SU-DHL-6 (cell line): ENCODE results near the gene SPATC1L.

Experiments used
- H2AFZ ChIP-seq: fragments of 200-600 bp; sonication (generic); 2 replicates; pipeline ENCODE4 v1.6.1; 2014; ENCODE audit warnings: low read depth, mild to moderate bottlenecking, moderate library complexity, mixed read lengths, antibody characterized with exemption, low read length; ENCODE audit not compliant: severe bottlenecking
- H3F3A ChIP-seq: fragments of 200-600 bp; shearing (Covaris generic); 2 replicates; pipeline ENCODE4 v1.6.0; 2016; ENCODE audit warnings: antibody characterized with exemption, mild to moderate bottlenecking; ENCODE audit not compliant: insufficient read depth
- H3K27ac ChIP-seq: fragments of 200-600 bp; sonication (generic); 2 replicates; pipeline ENCODE4 v1.5.1; 2016; ENCODE audit warnings: low read depth, mild to moderate bottlenecking, low read length, moderate library complexity, mixed read lengths
- H3K27me3 ChIP-seq: fragments of 200-600 bp; sonication (generic), shearing (Covaris generic); 2 replicates; pipeline ENCODE4 v1.6.0; 2014; ENCODE audit warnings: mild to moderate bottlenecking, low read length
- H3K36me3 ChIP-seq: fragments of 200-600 bp; sonication (generic); 2 replicates; pipeline ENCODE4 v1.6.1; 2014; ENCODE audit warnings: mild to moderate bottlenecking, low read length, mixed read lengths
- H3K4me2 ChIP-seq: fragments of 300-600, 200-600 bp; shearing (Covaris generic), sonication (generic); 2 replicates; pipeline ENCODE4 v1.6.0; 2014; ENCODE audit warnings: low read length, low read depth, mild to moderate bottlenecking; ENCODE audit not compliant: poor library complexity, severe bottlenecking
- H3K4me3 ChIP-seq: fragments of 200-600 bp; sonication (generic); 2 replicates; pipeline ENCODE4 v1.5.1; 2014; ENCODE audit warnings: antibody characterized with exemption, low read length, mild to moderate bottlenecking, mixed read lengths; ENCODE audit not compliant: insufficient read depth, poor library complexity, severe bottlenecking
- H3K79me2 ChIP-seq: fragments of 200-600 bp; sonication (generic); 2 replicates; pipeline ENCODE4 v1.6.1; 2014; ENCODE audit warnings: mild to moderate bottlenecking, low read length, moderate library complexity; ENCODE audit not compliant: insufficient read depth
- H3K9ac ChIP-seq: fragments of 200-600 bp; sonication (generic); 2 replicates; pipeline ENCODE4 v1.7.0; 2014; ENCODE audit warnings: mild to moderate bottlenecking, low read length
- H3K9me2 ChIP-seq: fragments of 200-600 bp; sonication (generic); replicated peaks from 2 replicates; pipeline ENCODE4 v1.6.1; 2014; ENCODE audit warnings: low read length; ENCODE audit not compliant: insufficient read depth
- H3K9me3 ChIP-seq: fragments of 200-600 bp; sonication (generic); 2 replicates; pipeline ENCODE4 v1.6.1; 2014; ENCODE audit warnings: low read length, mixed read lengths; ENCODE audit not compliant: insufficient read depth
- H4K20me1 ChIP-seq: fragments of 200-600 bp; sonication (generic); 2 replicates; pipeline ENCODE4 v1.6.1; 2014; ENCODE audit warnings: low read depth, mild to moderate bottlenecking, antibody characterized with exemption, low read length, moderate library complexity, mixed read lengths
- EZH2phosphoT487 ChIP-seq: fragments of 200-600 bp; sonication (generic), shearing (Covaris generic); conservative IDR thresholded peaks from 2 replicates; pipeline ENCODE4 v1.6.1; 2018; ENCODE audit warnings: mild to moderate bottlenecking, antibody characterized with exemption, low read length, moderate library complexity, mixed read lengths
- TF ChIP-seq, protein P1 (sequence below): fragments of 200-600 bp; sonication (generic); IDR thresholded peaks from one replicate; pipeline ENCODE4 v1.5.1; 2017; ENCODE audit warnings: antibody characterized with exemption, mild to moderate bottlenecking, low read length, moderate library complexity; ENCODE audit not compliant: insufficient read depth, poor library complexity, severe bottlenecking

Gene SPATC1L

DNA sequence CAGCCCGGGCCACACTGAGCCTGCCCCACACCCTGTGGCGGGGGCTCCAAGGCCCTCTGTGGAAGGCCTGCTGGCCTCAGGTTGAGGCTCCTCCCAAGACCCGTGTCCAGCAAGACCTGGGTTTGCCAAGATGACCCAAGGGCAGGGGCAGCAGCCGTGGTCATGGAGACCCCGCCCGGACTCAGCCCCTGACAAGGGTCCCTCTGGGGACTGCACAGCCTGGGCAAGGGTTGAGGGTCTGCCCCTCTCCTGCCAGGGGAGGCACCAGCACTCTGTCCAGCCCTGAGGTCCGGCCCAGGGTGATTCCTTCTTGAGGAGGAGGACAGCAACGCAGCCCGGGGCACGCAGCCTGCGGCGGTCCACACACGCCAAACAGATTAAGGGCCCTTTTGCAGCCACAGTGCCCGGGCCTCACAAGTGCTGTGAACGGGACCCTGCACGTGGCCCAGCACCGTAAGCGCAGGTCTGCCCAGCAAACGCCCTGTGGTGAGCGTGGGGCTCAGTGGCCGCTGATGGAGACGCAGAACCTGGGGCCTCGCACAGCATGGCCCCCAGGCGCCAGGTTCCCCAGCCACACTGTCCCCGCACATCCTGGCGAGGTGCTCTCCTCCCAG is 3.4 kb downstream of the SPATC1L start:
- Histone ChIP-seq H3K4me3 (no peak overlapping the region), H3F3A (peaks cover 7% of the 10 kb centered on the region; the same call in 1 of the 2 replicates), H3K36me3 (no peaks in the 10 kb centered on the region), H3K9me3 (no peaks in the 10 kb centered on the region), H2AFZ (no peak overlapping the region), H3K27me3 (no peaks in the 10 kb centered on the region), H4K20me1 (no peaks in the 10 kb centered on the region), H3K9me2 (no peaks in the 10 kb centered on the region), H3K79me2 (no peaks in the 10 kb centered on the region), H3K4me2 (no peak overlapping the region), H3K27ac (no peak overlapping the region), H3K9ac (no peak overlapping the region)
- TF ChIP-seq, protein P1, sequence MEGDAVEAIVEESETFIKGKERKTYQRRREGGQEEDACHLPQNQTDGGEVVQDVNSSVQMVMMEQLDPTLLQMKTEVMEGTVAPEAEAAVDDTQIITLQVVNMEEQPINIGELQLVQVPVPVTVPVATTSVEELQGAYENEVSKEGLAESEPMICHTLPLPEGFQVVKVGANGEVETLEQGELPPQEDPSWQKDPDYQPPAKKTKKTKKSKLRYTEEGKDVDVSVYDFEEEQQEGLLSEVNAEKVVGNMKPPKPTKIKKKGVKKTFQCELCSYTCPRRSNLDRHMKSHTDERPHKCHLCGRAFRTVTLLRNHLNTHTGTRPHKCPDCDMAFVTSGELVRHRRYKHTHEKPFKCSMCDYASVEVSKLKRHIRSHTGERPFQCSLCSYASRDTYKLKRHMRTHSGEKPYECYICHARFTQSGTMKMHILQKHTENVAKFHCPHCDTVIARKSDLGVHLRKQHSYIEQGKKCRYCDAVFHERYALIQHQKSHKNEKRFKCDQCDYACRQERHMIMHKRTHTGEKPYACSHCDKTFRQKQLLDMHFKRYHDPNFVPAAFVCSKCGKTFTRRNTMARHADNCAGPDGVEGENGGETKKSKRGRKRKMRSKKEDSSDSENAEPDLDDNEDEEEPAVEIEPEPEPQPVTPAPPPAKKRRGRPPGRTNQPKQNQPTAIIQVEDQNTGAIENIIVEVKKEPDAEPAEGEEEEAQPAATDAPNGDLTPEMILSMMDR = no peak
- TF ChIP-seq EZH2phosphoT487 = no peak

DNA sequence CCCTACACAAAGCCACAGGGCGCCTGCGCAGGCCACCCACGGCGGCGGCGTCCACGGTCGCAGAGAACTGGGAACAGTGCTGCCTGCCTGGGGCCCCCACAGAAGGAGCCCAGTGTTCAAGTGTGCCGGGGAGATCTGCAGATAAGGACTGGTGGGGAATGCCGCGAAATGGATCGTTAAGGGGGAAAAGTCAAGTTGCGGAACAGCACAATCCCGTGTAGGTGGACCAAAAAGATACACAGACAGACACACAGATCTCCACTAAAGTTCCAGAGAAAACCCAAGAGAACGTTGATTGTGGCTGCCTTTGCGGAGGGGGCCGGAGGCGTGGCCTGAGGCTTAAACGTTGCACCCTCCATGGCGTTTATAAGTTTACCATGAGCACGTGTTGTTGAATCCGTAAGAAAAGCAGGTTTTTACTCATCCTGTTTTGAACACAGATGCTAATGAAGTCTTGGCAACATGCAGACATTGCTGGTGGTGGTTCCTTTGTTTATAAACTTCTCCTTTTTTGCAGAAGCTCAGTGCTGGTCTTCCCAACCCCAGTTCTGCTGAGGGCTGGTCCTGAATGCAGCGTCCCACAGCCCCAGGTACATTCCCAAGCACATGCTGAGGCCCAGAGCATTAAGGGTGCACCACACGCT is 4.1 kb downstream of the SPATC1L start:
- no peaks in the 10 kb centered on the region for H4K20me1 ChIP-seq
- H3K79me2 ChIP-seq = 0 out of 2 replicates have a peak, but pooled peaks cover under 1% of the 10 kb centered on the region
- no peaks in the 10 kb centered on the region for H3K9me3 ChIP-seq
- H3K9ac ChIP-seq = no peak overlapping the region
- no peaks in the 10 kb centered on the region for H3K27me3 ChIP-seq
- no peaks in the 10 kb centered on the region for H3K9me2 ChIP-seq
- no peak overlapping the region for H3K4me2 ChIP-seq
- 0 out of 2 replicates have a peak, but pooled peaks cover under 1% of the 10 kb centered on the region for H3F3A ChIP-seq
- no peak overlapping the region for H3K27ac ChIP-seq
- no peaks in the 10 kb centered on the region for H3K36me3 ChIP-seq
- no peak overlapping the region for H2AFZ ChIP-seq
- H3K4me3 ChIP-seq = no peak overlapping the region
- TF ChIP-seq EZH2phosphoT487 = no peak
- TF ChIP-seq, protein P1 = no peak

DNA sequence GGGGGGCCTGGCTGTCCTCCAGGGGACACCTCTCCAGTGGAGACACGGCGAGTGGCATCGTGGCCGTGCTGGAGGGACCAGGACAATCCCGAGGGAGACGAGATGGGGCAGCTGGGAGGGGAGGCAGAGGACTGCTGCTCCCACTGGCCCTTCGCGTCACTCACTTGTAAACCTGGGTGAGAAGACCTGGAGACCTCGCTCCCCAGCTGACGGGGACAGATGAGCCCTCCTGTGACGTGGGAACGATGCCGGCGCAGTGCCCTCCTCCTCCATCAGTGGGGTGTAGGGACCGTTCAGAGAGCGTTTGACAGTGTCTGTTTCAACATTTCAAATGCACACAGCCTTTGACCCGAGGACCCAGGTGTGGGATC is 4.6 kb downstream of the SPATC1L start:
- H3K4me2 ChIP-seq = no peak overlapping the region
- 0 out of 2 replicates have a peak, but pooled peaks cover 4% of the 10 kb centered on the region for H3K79me2 ChIP-seq
- H3K9ac ChIP-seq = no peak overlapping the region
- no peak overlapping the region for H2AFZ ChIP-seq
- H4K20me1 ChIP-seq = peaks cover 4% of the 10 kb centered on the region; the same call in 1 of the 2 replicates
- H3K4me3 ChIP-seq = no peak overlapping the region
- H3K27me3 ChIP-seq = no peaks in the 10 kb centered on the region
- no peaks in the 10 kb centered on the region for H3K9me2 ChIP-seq
- no peaks in the 10 kb centered on the region for H3F3A ChIP-seq
- no peak for TF ChIP-seq EZH2phosphoT487
- TF ChIP-seq, protein P1 = no peak
- H3K27ac ChIP-seq = no peak overlapping the region
- H3K36me3 ChIP-seq = no peaks in the 10 kb centered on the region
- no peaks in the 10 kb centered on the region for H3K9me3 ChIP-seq
